SK-N-SH treated with all-trans-retinoic acid at 6 μM for 48 hours (cell line): ENCODE data around the gene TFIP11.

Experiments
- ATAC-seq: fragments of 200-7000 bp; cut with Tn5 transposase; 3 replicates; pipeline ENCODE4 v1.9.1; 2020; ENCODE audit warnings: mild to moderate bottlenecking, moderate library complexity
- ARNTL ChIP-seq: fragments of 450-650 bp; formaldehyde crosslinking; IDR thresholded peaks from 2 replicates; pipeline ENCODE4 v1.5.0; 2020; ENCODE audit warnings: low read depth, mild to moderate bottlenecking, moderate library complexity, borderline replicate concordance
- BACH2 ChIP-seq: fragments of 250-450 bp; sonication (Bioruptor Pico); IDR thresholded peaks from 2 replicates; pipeline ENCODE4 v1.9.0; 2021; ENCODE audit warnings: mild to moderate bottlenecking, borderline replicate concordance
- CREB5 ChIP-seq: fragments of 250-450 bp; sonication (Bioruptor Pico); IDR thresholded peaks from 2 replicates; pipeline ENCODE4 v1.5.1; 2020; ENCODE audit warnings: low read depth, mild to moderate bottlenecking, moderate library complexity
- CSDC2 ChIP-seq: fragments of 250-450 bp; sonication (Bioruptor Pico); IDR thresholded peaks from 2 replicates; pipeline ENCODE4 v1.5.0; 2020; ENCODE audit warnings: mild to moderate bottlenecking, moderate library complexity
- CSRNP3 ChIP-seq: fragments of 250-450 bp; sonication (Bioruptor Pico); IDR thresholded peaks from 2 replicates; pipeline ENCODE4 v1.5.1; 2021; ENCODE audit warnings: mild to moderate bottlenecking, moderate library complexity
- ESRRG ChIP-seq: fragments of 250-450 bp; sonication (Bioruptor Pico); IDR thresholded peaks from 2 replicates; pipeline ENCODE4 v1.6.1; 2021; ENCODE audit warnings: mild to moderate bottlenecking
- GLIS3 ChIP-seq: fragments of 250-450 bp; sonication (Bioruptor Pico); IDR thresholded peaks from 2 replicates; pipeline ENCODE4 v1.5.0; 2020; ENCODE audit warnings: mild to moderate bottlenecking, moderate library complexity
- OSR1 ChIP-seq: fragments of 250-450 bp; sonication (Bioruptor Pico); IDR thresholded peaks from 2 replicates; pipeline ENCODE4 v1.8.0; 2022; ENCODE audit warnings: moderate library complexity, mild to moderate bottlenecking, inconsistent platforms
- PATZ1 ChIP-seq: fragments of 250-450 bp; sonication (Bioruptor Pico); IDR thresholded peaks from 2 replicates; pipeline ENCODE4 v1.8.0; 2020; ENCODE audit warnings: mild to moderate bottlenecking, moderate library complexity, borderline replicate concordance
- POU6F1 ChIP-seq: fragments of 250-450 bp; sonication (Bioruptor Pico); IDR thresholded peaks from 2 replicates; pipeline ENCODE4 v1.8.0; 2021; ENCODE audit warnings: low read depth, mild to moderate bottlenecking, moderate library complexity, borderline replicate concordance
- RARB ChIP-seq: fragments of 250-450 bp; sonication (Bioruptor Pico); IDR thresholded peaks from 2 replicates; pipeline ENCODE4 v1.8.0; 2021; ENCODE audit warnings: mild to moderate bottlenecking, moderate library complexity
- SNAI2 ChIP-seq: fragments of 250-450 bp; sonication (Bioruptor Pico); IDR thresholded peaks from 2 replicates; pipeline ENCODE4 v1.5.0; 2020; ENCODE audit warnings: mild to moderate bottlenecking, moderate library complexity
- TCF4 ChIP-seq: fragments of 250-450 bp; sonication (Bioruptor Pico); IDR thresholded peaks from 2 replicates; pipeline ENCODE4 v1.8.0; 2021; ENCODE audit warnings: mild to moderate bottlenecking, moderate library complexity, borderline replicate concordance
- TOX ChIP-seq: fragments of 250-450 bp; sonication (Bioruptor Pico); IDR thresholded peaks from 2 replicates; pipeline ENCODE4 v1.8.0; 2021; ENCODE audit warnings: mild to moderate bottlenecking, moderate library complexity, borderline replicate concordance
- TSHZ2 ChIP-seq: fragments of 250-450 bp; sonication (Bioruptor Pico); IDR thresholded peaks from 2 replicates; pipeline ENCODE4 v1.5.0; 2020; ENCODE audit warnings: mild to moderate bottlenecking, moderate library complexity
- ZFP3 ChIP-seq: fragments of 250-450 bp; sonication (Bioruptor Pico); IDR thresholded peaks from 2 replicates; pipeline ENCODE4 v1.5.0; 2020; ENCODE audit warnings: mild to moderate bottlenecking, moderate library complexity
- ZNF565 ChIP-seq: fragments of 450-650 bp; formaldehyde crosslinking; conservative IDR thresholded peaks from 2 replicates; pipeline ENCODE4 v1.5.0; 2020; ENCODE audit warnings: low read depth, mild to moderate bottlenecking, moderate library complexity
- ZNF70 ChIP-seq: fragments of 450-650 bp; formaldehyde crosslinking; IDR thresholded peaks from 2 replicates; pipeline ENCODE4 v1.5.0; 2020; ENCODE audit warnings: mild to moderate bottlenecking, moderate library complexity
- ZNF8 ChIP-seq: fragments of 450-650 bp; formaldehyde crosslinking; IDR thresholded peaks from 2 replicates; pipeline ENCODE4 v1.5.0; 2020; ENCODE audit warnings: mild to moderate bottlenecking, moderate library complexity

TFIP11 gene

GRCh38 chr22:26470807-26471206 is 41.5 kb downstream of the TFIP11 start:
- no peak for ATAC-seq

GRCh38 chr22:26466196-26466595 is 46.1 kb downstream of the TFIP11 start:
- ATAC-seq, result no peak
- TF ChIP-seq CSDC2 (CRISPR knock-in tag) (no peak), ZNF8 (CRISPR knock-in tag) (no peak), SNAI2 (CRISPR knock-in tag) (no peak), BACH2 (CRISPR knock-in tag) (no peak), TCF4 (no peak), ZFP3 (CRISPR knock-in tag) (no peak), CREB5 (CRISPR knock-in tag) (no peak), ZNF565 (CRISPR knock-in tag) (no peak), PATZ1 (CRISPR knock-in tag) (no peak), ESRRG (CRISPR knock-in tag) (no peak), TOX (CRISPR knock-in tag) (no peak), RARB (CRISPR knock-in tag) (no peak), GLIS3 (CRISPR knock-in tag) (no peak), ZNF70 (CRISPR knock-in tag) (no peak)

More at GRCh38 chr22:26470807-26471206, 41.5 kb downstream of the TFIP11 start:
- TF ChIP-seq ZNF8 (CRISPR knock-in tag), result no peak

- TF ChIP-seq TOX (CRISPR knock-in tag) (no peak), CSRNP3 (no peak), ZNF8 (CRISPR knock-in tag) (no peak), OSR1 (CRISPR knock-in tag) (no peak), TCF4 (no peak), RARB (CRISPR knock-in tag) (no peak), POU6F1 (CRISPR knock-in tag) (no peak), SNAI2 (CRISPR knock-in tag) (no peak)
- no peak for ATAC-seq
Observed at GRCh38 chr22:26464312-26464711, 48.0 kb downstream of the TFIP11 start.

- TF ChIP-seq CREB5 (CRISPR knock-in tag) (no peak), TOX (CRISPR knock-in tag) (no peak)
- no peak for ATAC-seq
Observed at GRCh38 chr22:26463688-26464087, 48.6 kb downstream of the TFIP11 start.

- no peak for TF ChIP-seq ZFP3 (CRISPR knock-in tag)
- TF ChIP-seq TCF4, result no peak
- no peak for TF ChIP-seq ARNTL (CRISPR knock-in tag)
- TF ChIP-seq CSRNP3, result no peak
- TF ChIP-seq TSHZ2, result no peak
Observed at GRCh38 chr22:26463101-26463661, 49.1 kb downstream of the TFIP11 start.

More at GRCh38 chr22:26463101-26463661, 49.1 kb downstream of the TFIP11 start:
- ATAC-seq, result no peak
